GM18520 (cell line): ENCODE measurements around the gene RGS1.

ENCODE experiments used
- ATAC-seq: cut with Tn5 transposase; IDR thresholded peaks from one replicate; pipeline ENCODE4 v1.9.1; 2021; ENCODE audit not compliant: unreplicated experiment

The RGS1 gene

GRCh38 chr1:192552760-192553191 lies 22.8 kb upstream of the RGS1 start:
- ATAC-seq: no peak

GRCh38 chr1:192553741-192554140 lies 21.8 kb upstream of the RGS1 start:
- ATAC-seq: no peak

- no peak for ATAC-seq
Observed at GRCh38 chr1:192554904-192555303, 20.7 kb upstream of the RGS1 start.

- no peak for ATAC-seq
Observed at GRCh38 chr1:192555399-192555798, 20.2 kb upstream of the RGS1 start.

- no peak for ATAC-seq
Observed at GRCh38 chr1:192557841-192558595, 17.6 kb upstream of the RGS1 start.

GRCh38 chr1:192559115-192560006 lies 16.2 kb upstream of the RGS1 start:
- ATAC-seq: peak; percentile 45

GRCh38 chr1:192561301-192561700 lies 14.3 kb upstream of the RGS1 start:
- no peak for ATAC-seq

- no peak for ATAC-seq
Observed at GRCh38 chr1:192563129-192563528, 12.4 kb upstream of the RGS1 start.

- no peak for ATAC-seq
Observed at GRCh38 chr1:192564099-192564498, 11.5 kb upstream of the RGS1 start.

GRCh38 chr1:192565946-192566345 lies 9.6 kb upstream of the RGS1 start:
- no peak for ATAC-seq

GRCh38 chr1:192566657-192567056 lies 8.9 kb upstream of the RGS1 start:
- ATAC-seq: no peak

- no peak for ATAC-seq
Observed at GRCh38 chr1:192568063-192568462, 7.5 kb upstream of the RGS1 start.

GRCh38 chr1:192571668-192572067 lies 3.9 kb upstream of the RGS1 start:
- ATAC-seq: no peak

- no peak for ATAC-seq
Observed at GRCh38 chr1:192573499-192573898, 2.1 kb upstream of the RGS1 start.

- no peak for ATAC-seq
Observed at GRCh38 chr1:192574073-192574472, 1.5 kb upstream of the RGS1 start.

- no peak for ATAC-seq
Observed at GRCh38 chr1:192576190-192577144, 894 bp downstream of the RGS1 start.

GRCh38 chr1:192577145-192578140 lies 1.9 kb downstream of the RGS1 start:
- no peak for ATAC-seq

GRCh38 chr1:192578144-192578909 lies 2.8 kb downstream of the RGS1 start:
- ATAC-seq: no peak
